K562 (cell line): Measurements from ENCODE around the gene C12orf60. TPM values are rescaled to one million over a fixed set of nuclear protein-coding genes. Genes with fewer than 3 reads are reported as not detected.

Experiments
- ATAC-seq: fragments of 200-7000 bp; cut with Tn5 transposase; 3 replicates; pipeline ENCODE4 v1.9.1; 2020; ENCODE audit warnings: moderate library complexity
- BruUV-seq: library from RNA; stranded (reverse); fragments of 400-500 nt; replicated peaks from 2 replicates; lab custom pipeline; 2021; lab: Mats Ljungman, UMichigan
- CTCF ChIA-PET: fragments of 300-600 bp; formaldehyde crosslinking; extraction: SDS; loops from one replicate; lab custom pipeline; 2021; ENCODE audit warnings: low intra/inter-chr PET ratio; lab: Yijun Ruan, JAX
- POLR2A ChIA-PET: fragments of 300-600, 350-650 bp; sonication (Branson Sonifier 250); formaldehyde crosslinking; extraction: SDS; loops from one replicate; lab custom pipeline; 2021; ENCODE audit warnings: antibody characterized with exemption, inconsistent platforms; lab: Yijun Ruan, JAX
- DNase-seq, 4 experiments: peaks; one replicate each; pipeline versions ENCODE4 v3.0.0 to v3.0.0-alpha.2; 2011 to 2018; ENCODE audit warnings: low spot score in 3 of 4, mixed read lengths in 3 of 4; ENCODE audit errors: extremely low read depth in 1 of 4
- FAIRE-seq: peaks from 2 replicates; lab custom pipeline; 2011; peaks lifted over from hg19 to GRCh38; lab: Jason Lieb, UNC
- H2AFZ ChIP-seq: 2 replicates; pipeline ENCODE4 v1.6.0; 2011; ENCODE audit warnings: low read depth, low read length, control low read depth, inconsistent platforms
- H3K27ac ChIP-seq: fragments of 200-600 bp; 3 replicates; pipeline ENCODE4 v1.8.0; 2011; ENCODE audit warnings: low read depth, mild to moderate bottlenecking, control low read depth, inconsistent platforms, low read length, moderate library complexity, mixed read lengths; ENCODE audit errors: extremely low read depth
- H3K27me3 ChIP-seq, 2 experiments: fragments of 300-600 bp in 1 of 2; 2 replicates in 1 of 2; 3 replicates in 1 of 2; pipeline versions ENCODE4 v1.6.0 to v1.8.0; 2011; ENCODE audit warnings: inconsistent platforms in 2 of 2, low read length in 2 of 2, mild to moderate bottlenecking in 1 of 2, mixed read lengths in 1 of 2, moderate library complexity in 1 of 2; ENCODE audit not compliant: control insufficient read depth in 2 of 2, insufficient read depth in 2 of 2
- H3K36me3 ChIP-seq: fragments of 300-600 bp; 3 replicates; pipeline ENCODE4 v1.8.0; 2011; ENCODE audit warnings: mild to moderate bottlenecking, low read length, inconsistent platforms; ENCODE audit not compliant: control insufficient read depth, insufficient read depth
- H3K4me1 ChIP-seq, 2 experiments: fragments of 200-600 bp in 1 of 2; replicated peaks in 1 of 2; 2 replicates in 1 of 2; 3 replicates in 1 of 2; pipeline versions ENCODE4 v1.5.1 to v1.8.0; 2011; ENCODE audit warnings: inconsistent platforms in 2 of 2, low read length in 2 of 2, mild to moderate bottlenecking in 1 of 2, mixed read lengths in 1 of 2, moderate library complexity in 1 of 2; ENCODE audit not compliant: control insufficient read depth in 2 of 2, insufficient read depth in 2 of 2
- H3K4me2 ChIP-seq: 2 replicates; pipeline ENCODE4 v1.6.1; 2011; ENCODE audit warnings: low read length, control low read depth, inconsistent platforms, mixed read lengths; ENCODE audit not compliant: insufficient read depth
- H3K4me3 ChIP-seq: fragments of 200-600 bp; sonication (generic), shearing (Covaris generic); 2 replicates; pipeline ENCODE4 v1.5.1; 2016; ENCODE audit warnings: control low read depth, inconsistent platforms
- H3K79me2 ChIP-seq: fragments of 200-600 bp; 3 replicates; pipeline ENCODE4 v1.8.0; 2011; ENCODE audit warnings: low read length, inconsistent platforms; ENCODE audit not compliant: control insufficient read depth, insufficient read depth
- H3K9ac ChIP-seq, 2 experiments: 2 replicates each; pipeline versions ENCODE4 v1.6.0 to v1.6.1; 2011; ENCODE audit warnings: low read depth in 2 of 2, low read length in 2 of 2, control low read depth in 1 of 2, inconsistent platforms in 1 of 2, mild to moderate bottlenecking in 1 of 2, mixed read lengths in 1 of 2; ENCODE audit not compliant: insufficient read depth in 1 of 2
- H3K9me1 ChIP-seq: one replicate; pipeline ENCODE4 v1.6.0; 2011; ENCODE audit warnings: inconsistent platforms, mild to moderate bottlenecking, low read length, moderate library complexity; ENCODE audit not compliant: control insufficient read depth, insufficient read depth
- H3K9me3 ChIP-seq: replicated peaks from 2 replicates; pipeline ENCODE4 v1.5.1; 2011; ENCODE audit warnings: low read depth, low read length, inconsistent platforms; ENCODE audit not compliant: control insufficient read depth, insufficient read depth
- H4K20me1 ChIP-seq: replicated peaks from 2 replicates; pipeline ENCODE4 v1.6.1; 2011; ENCODE audit warnings: low read length, inconsistent platforms, mixed read lengths; ENCODE audit not compliant: control insufficient read depth, insufficient read depth
- BRD4 ChIP-seq: fragments of 200-600 bp; sonication (generic); IDR thresholded peaks from 2 replicates; pipeline ENCODE4 v1.6.1; 2017; ENCODE audit warnings: inconsistent platforms
- COPS2 ChIP-seq: fragments of 450-650 bp; conservative IDR thresholded peaks from 2 replicates; pipeline ENCODE4 v1.6.1; 2016; ENCODE audit warnings: mild to moderate bottlenecking, moderate library complexity
- JUN ChIP-seq, 2 experiments: sonication (generic) in 1 of 2; formaldehyde crosslinking in 1 of 2; IDR thresholded peaks; 2 replicates each; pipeline versions ENCODE4 v1.6.1 to v1.8.0; 2012 to 2022; ENCODE audit warnings: borderline replicate concordance in 2 of 2, mild to moderate bottlenecking in 2 of 2, improper control_type of control experiment in 1 of 2, low read depth in 1 of 2, low read length in 1 of 2, missing genetic modification reagents in 1 of 2
- ZNF212 ChIP-seq: fragments of 450-650 bp; formaldehyde crosslinking; IDR thresholded peaks from 2 replicates; pipeline ENCODE4 v1.4.0; 2020; ENCODE audit warnings: mild to moderate bottlenecking
- ZNF778 ChIP-seq: fragments of 450-650 bp; formaldehyde crosslinking; IDR thresholded peaks from 2 replicates; pipeline ENCODE4 v1.4.0; 2020; ENCODE audit warnings: mild to moderate bottlenecking, moderate library complexity
- ZNF830 ChIP-seq: fragments of 250-450 bp; sonication (Bioruptor Pico); IDR thresholded peaks from 2 replicates; pipeline ENCODE4 v1.5.0; 2021; ENCODE audit warnings: mild to moderate bottlenecking
- WGBS: fragments of 100-300 bp; shearing (Covaris generic); methylation state at CpG from one replicate; pipeline ENCODE4 v1.1.6; 2016; ENCODE audit warnings: low coverage, mixed read lengths; ENCODE audit not compliant: insufficient coverage; ENCODE audit errors: missing lambda C conversion rate; 5-methylcytosine and 5-hydroxymethylcytosine counted together
- in situ Hi-C: fragments of 300-500 bp; cut with MboI; formaldehyde crosslinking; loops from 4 replicates; pipeline ENCODE4 v1.15.0; 2018; ENCODE audit warnings: inconsistent platforms, mixed read lengths
- intact Hi-C: fragments of 100-400 bp; cut with micrococcal nuclease; formaldehyde crosslinking; loops from 2 replicates; pipeline ENCODE4 v1.14.2; 2022
- polyA plus RNA-seq, 8 experiments: library from polyadenylated mRNA; depleted of rRNA in 4 of 8; stranded (reverse) in 5 of 8; unstranded in 3 of 8; fragments of >200 nt; fragmentation: Nextera tagmentation in 2 of 8; fragmentation: Illumina TruSeq in 1 of 8; extraction: Ambion mirVana in 2 of 8; extraction: Trizol in 1 of 8; gene quantifications; 2 replicates each; pipeline versions ENCODE4 v1.2.1 to v1.2.3, GENCODE V29; 2011 to 2014; ENCODE audit warnings: inconsistent platforms in 1 of 8, missing spikeins in 1 of 8
- total RNA-seq, 7 experiments: library from RNA; depleted of rRNA in 6 of 7; stranded (reverse); fragments of >200 nt in 6 of 7; fragmentation: Illumina TruSeq in 2 of 7; extraction: Trizol in 2 of 7; gene quantifications; 2 replicates each; pipeline versions ENCODE4 v1.2.1 to v1.2.3, GENCODE V29; 2011 to 2021; ENCODE audit warnings: low replicate concordance in 1 of 7
- TF ChIP-seq, protein P1 (sequence below): fragments of 450-650 bp; formaldehyde crosslinking; IDR thresholded peaks from 2 replicates; pipeline ENCODE4 v1.4.0; 2020; ENCODE audit warnings: mild to moderate bottlenecking, moderate library complexity
- TF ChIP-seq, protein P2 (sequence below): conservative IDR thresholded peaks from 2 replicates; pipeline ENCODE4 v1.6.1; 2011; ENCODE audit warnings: low read depth, mild to moderate bottlenecking, low read length; ENCODE audit not compliant: control insufficient read depth
- TF ChIP-seq, protein P3 (sequence below), 2 experiments: fragments of 200-800 bp in 1 of 2; sonication (Bioruptor generic) in 1 of 2; sonication (generic) in 1 of 2; formaldehyde crosslinking in 1 of 2; IDR thresholded peaks in 1 of 2; conservative IDR thresholded peaks in 1 of 2; 2 replicates each; pipeline versions ENCODE4 v1.5.0 to v1.6.1; 2016 to 2020; ENCODE audit warnings: missing compliant biosample characterization in 1 of 2, missing genetic modification characterization in 1 of 2, missing genetic modification reagents in 1 of 2

Gene C12orf60
- total and polyA plus RNA-seq, 9 of the 15 experiments (the other 6 are each of a cell fraction or from before 2014, with no cell fraction given): 0.41 to 4.4 (median 2.5) TPM

DNA sequence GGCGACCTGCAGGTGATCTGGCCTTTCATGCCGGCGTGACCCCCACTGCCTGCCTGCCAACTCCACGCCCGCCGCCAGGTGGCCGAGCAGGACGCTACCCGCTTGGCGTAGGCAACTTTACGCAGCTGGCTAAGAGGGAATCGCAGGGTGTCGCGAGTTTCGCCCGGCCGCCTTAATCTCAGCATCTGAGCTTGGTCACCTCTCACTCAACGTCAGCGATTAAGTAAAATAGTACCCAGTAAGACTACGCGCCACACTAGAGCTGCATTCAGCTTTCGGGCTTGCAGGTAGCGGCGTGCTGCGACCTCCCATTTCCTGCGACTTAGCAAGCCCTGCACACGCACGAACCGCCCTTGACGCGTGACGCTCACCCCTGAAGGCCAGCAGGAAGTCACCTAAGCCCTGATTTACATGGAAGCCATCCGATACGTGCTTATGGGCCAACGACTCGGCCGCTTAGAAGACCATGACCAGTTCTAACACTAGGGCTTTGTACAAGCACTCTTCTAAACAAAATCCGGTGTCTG is 33.4 kb upstream of the C12orf60 start (continued):
- TF ChIP-seq JUN (IDR thresholded peaks at IDR 0.05; ENCODE audit: borderline replicate concordance, low read depth, low read length): no peak
- no peak for TF ChIP-seq JUN (CRISPR knock-in tag; IDR thresholded peaks at IDR 0.05; ENCODE audit: borderline replicate concordance)
- TF ChIP-seq, all 486 proteins: peak for 0

DNA sequence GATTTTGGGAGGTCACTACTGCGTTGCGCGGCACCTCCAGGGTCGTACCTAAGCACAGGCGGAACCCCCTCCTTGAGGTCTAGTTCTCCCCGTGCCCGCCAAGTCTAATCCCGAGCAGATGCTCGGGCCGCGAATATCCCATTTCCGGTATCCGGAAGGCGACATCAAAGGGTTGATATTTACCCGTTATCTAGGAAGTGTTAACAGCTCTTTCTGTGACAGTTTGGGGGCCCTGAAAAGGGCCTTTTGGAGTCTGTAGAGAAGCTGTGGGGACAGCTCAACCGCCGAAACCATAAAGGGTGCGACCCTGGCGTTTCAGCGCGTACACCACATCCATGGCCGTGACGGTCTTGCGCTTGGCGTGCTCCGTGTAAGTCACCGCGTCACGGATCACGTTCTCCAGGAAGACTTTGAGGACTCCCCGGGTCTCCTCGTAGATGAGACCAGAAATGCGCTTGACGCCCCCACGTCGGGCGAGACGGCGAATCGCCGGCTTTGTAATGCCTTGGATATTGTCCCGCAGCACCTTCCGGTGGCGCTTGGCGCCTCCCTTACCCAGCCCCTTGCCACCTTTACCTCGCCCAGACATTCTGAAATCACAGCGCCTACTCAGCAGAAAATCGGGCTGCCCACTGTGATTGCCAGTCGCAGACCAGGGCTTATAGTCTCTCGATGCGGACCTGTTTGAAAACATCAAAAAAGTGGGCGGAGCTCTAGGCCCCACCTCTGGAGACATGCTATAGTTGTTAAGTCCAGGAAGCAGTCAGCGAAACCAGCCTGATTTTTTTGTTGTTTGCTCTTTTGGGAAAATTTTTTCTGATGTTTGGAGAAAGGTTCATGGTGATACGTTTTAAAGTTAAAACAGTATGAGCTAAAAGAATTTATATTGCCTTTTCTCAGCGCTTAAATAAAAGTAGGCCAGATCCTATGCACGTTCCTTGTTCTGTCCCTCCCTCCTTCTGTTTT is 32.7 kb upstream of the C12orf60 start:
- CTCF ChIA-PET: no interaction called here
- no peaks in the 10 kb centered on the region for H3K79me2 ChIP-seq
- in situ Hi-C loops (no loop called here), intact Hi-C loops (no loop called here)
- FAIRE-seq (no peak), DNase-seq (no peak), ATAC-seq (no peak)
- no peaks in the 10 kb centered on the region for H3K9me1 ChIP-seq
- H3K4me1 ChIP-seq: no peaks in the 10 kb centered on the region; a peak in 1 of 5 replicates
- H3K27me3 ChIP-seq: peaks cover 0 to 14% of the 10 kb centered on the region in 2 experiments; a peak in 1 of 5 replicates
- POLR2A ChIA-PET: no interaction called here
- no peaks in the 10 kb centered on the region for H3K36me3 ChIP-seq
- 38% methylated on average over 39 of the region's 56 CpGs for WGBS
- no peaks in the 10 kb centered on the region for H4K20me1 ChIP-seq
- H3K9ac ChIP-seq: no peak overlapping the region
- no peak overlapping the region for H3K4me2 ChIP-seq
- H3K27ac ChIP-seq: no peak overlapping the region
- no peaks in the 10 kb centered on the region for H3K9me3 ChIP-seq
- H3K4me3 ChIP-seq: no peak overlapping the region
- BruUV-seq: no TSS peak
- H2AFZ ChIP-seq: no peak overlapping the region
- no peak for TF ChIP-seq ZNF212 (CRISPR knock-in tag)
- no peak for TF ChIP-seq BRD4
- TF ChIP-seq, protein P1, sequence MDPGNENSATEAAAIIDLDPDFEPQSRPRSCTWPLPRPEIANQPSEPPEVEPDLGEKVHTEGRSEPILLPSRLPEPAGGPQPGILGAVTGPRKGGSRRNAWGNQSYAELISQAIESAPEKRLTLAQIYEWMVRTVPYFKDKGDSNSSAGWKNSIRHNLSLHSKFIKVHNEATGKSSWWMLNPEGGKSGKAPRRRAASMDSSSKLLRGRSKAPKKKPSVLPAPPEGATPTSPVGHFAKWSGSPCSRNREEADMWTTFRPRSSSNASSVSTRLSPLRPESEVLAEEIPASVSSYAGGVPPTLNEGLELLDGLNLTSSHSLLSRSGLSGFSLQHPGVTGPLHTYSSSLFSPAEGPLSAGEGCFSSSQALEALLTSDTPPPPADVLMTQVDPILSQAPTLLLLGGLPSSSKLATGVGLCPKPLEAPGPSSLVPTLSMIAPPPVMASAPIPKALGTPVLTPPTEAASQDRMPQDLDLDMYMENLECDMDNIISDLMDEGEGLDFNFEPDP: no peak
- TF ChIP-seq ZNF830: no peak
- TF ChIP-seq, protein P2, sequence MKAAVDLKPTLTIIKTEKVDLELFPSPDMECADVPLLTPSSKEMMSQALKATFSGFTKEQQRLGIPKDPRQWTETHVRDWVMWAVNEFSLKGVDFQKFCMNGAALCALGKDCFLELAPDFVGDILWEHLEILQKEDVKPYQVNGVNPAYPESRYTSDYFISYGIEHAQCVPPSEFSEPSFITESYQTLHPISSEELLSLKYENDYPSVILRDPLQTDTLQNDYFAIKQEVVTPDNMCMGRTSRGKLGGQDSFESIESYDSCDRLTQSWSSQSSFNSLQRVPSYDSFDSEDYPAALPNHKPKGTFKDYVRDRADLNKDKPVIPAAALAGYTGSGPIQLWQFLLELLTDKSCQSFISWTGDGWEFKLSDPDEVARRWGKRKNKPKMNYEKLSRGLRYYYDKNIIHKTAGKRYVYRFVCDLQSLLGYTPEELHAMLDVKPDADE: no peak
- TF ChIP-seq COPS2: no peak
- TF ChIP-seq ZNF778 (CRISPR knock-in tag): no peak
- TF ChIP-seq, protein P3, sequence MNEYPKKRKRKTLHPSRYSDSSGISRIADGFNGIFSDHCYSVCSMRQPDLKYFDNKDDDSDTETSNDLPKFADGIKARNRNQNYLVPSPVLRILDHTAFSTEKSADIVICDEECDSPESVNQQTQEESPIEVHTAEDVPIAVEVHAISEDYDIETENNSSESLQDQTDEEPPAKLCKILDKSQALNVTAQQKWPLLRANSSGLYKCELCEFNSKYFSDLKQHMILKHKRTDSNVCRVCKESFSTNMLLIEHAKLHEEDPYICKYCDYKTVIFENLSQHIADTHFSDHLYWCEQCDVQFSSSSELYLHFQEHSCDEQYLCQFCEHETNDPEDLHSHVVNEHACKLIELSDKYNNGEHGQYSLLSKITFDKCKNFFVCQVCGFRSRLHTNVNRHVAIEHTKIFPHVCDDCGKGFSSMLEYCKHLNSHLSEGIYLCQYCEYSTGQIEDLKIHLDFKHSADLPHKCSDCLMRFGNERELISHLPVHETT (CRISPR knock-in tag; conservative IDR thresholded peaks at IDR 0.05 in 1 of 2, IDR thresholded peaks at IDR 0.05 in 1 of 2): no peak
